ENCODE measurements around the gene CDH8. TPM values are rescaled to one million over a fixed set of nuclear protein-coding genes. Genes with fewer than 3 reads are reported as not detected.

Gene CDH8
- total RNA-seq, 1 donor from 2014 or later: 0.78 TPM

GRCh38 chr16:61763991-61764390 lies 272.2 kb downstream of the CDH8 start:
- TF ChIP-seq CTCF (IDR thresholded peaks at IDR 0.05): no peak
- Histone ChIP-seq H3K36me3 (no peaks in the 10 kb centered on the region), H3K27ac (no peak overlapping the region), H3K27me3 (no peaks in the 10 kb centered on the region), H3K9me3 (no peaks in the 10 kb centered on the region), H3K4me3 (no peak overlapping the region), H3K4me1 (no peaks in the 10 kb centered on the region)
- intact Hi-C loops (cut with DNase I): no loop called here
- DNase-seq (no peak), ATAC-seq (no peak)

DNA sequence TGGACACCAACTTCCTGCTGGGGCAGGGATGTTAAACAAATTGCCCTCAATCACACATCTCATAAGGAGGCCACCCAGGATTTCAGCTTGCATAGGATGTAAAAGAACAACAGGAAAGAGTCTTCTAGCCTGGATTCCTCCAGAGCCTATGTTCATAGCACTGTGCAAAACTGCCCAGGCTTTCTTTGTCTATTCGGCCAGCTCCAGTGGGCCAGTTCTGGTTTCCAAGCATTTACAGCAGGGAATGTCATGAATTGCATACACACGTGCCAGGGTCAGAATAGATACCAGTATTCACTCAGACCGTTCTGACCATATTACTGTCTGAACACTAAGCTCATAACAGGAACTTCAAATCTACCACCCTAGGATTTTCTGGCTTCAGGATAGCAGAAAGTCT lies 273.2 kb downstream of the CDH8 start:
- Histone ChIP-seq H3K4me1 (no peaks in the 10 kb centered on the region), H3K27me3 (no peaks in the 10 kb centered on the region), H3K9me3 (no peaks in the 10 kb centered on the region), H3K4me3 (no peak overlapping the region), H3K36me3 (no peaks in the 10 kb centered on the region), H3K27ac (no peak overlapping the region)
- TF ChIP-seq CTCF (IDR thresholded peaks at IDR 0.05): no peak
- intact Hi-C loops (cut with DNase I): no loop called here
- DNase-seq (no peak), ATAC-seq (no peak)

- no peak for TF ChIP-seq CTCF (IDR thresholded peaks at IDR 0.05)
- intact Hi-C loops (cut with DNase I): no loop called here
- no peak overlapping the region for H3K4me3 ChIP-seq
- no peaks in the 10 kb centered on the region for H3K9me3 ChIP-seq
- H3K4me1 ChIP-seq: no peaks in the 10 kb centered on the region
- DNase-seq (no peak), ATAC-seq (no peak)
- no peaks in the 10 kb centered on the region for H3K36me3 ChIP-seq
- no peaks in the 10 kb centered on the region for H3K27me3 ChIP-seq
- H3K27ac ChIP-seq: no peak overlapping the region
These were observed 305.2 kb downstream of the CDH8 start for GRCh38 chr16:61730997-61731396.

GRCh38 chr16:61726701-61727100 lies 309.5 kb downstream of the CDH8 start:
- no peaks in the 10 kb centered on the region for H3K9me3 ChIP-seq
- no peak for TF ChIP-seq CTCF (IDR thresholded peaks at IDR 0.05)
- H3K27ac ChIP-seq: no peak overlapping the region
- no peaks in the 10 kb centered on the region for H3K4me1 ChIP-seq
- intact Hi-C loops (cut with DNase I): no loop called here
- DNase-seq (no peak), ATAC-seq (no peak)
- no peaks in the 10 kb centered on the region for H3K27me3 ChIP-seq
- H3K4me3 ChIP-seq: no peak overlapping the region
- no peaks in the 10 kb centered on the region for H3K36me3 ChIP-seq

DNA sequence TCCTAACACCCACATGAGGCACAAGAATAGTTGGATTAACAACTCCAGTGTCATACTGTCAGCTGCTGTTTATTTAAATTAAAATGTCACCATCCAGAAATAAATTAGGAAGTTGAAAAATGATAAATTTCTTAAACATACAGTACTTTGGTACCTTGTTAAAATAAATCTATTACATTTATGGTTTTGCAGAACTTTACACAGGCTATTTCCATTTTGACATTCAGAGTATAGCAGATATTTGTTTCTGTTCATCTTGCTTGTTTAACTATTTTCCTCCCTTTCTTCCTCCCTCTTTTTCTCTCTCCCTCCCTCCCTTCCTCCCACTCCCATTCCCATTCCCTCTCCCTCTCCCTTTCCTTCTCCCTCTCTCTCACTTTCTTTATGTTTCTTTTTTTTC lies 310.1 kb downstream of the CDH8 start:
- no peak for TF ChIP-seq CTCF (IDR thresholded peaks at IDR 0.05)
- ATAC-seq (no peak), DNase-seq (no peak)
- Histone ChIP-seq H3K27ac (no peak overlapping the region), H3K4me1 (no peaks in the 10 kb centered on the region), H3K4me3 (no peak overlapping the region), H3K36me3 (no peaks in the 10 kb centered on the region), H3K27me3 (no peaks in the 10 kb centered on the region), H3K9me3 (no peaks in the 10 kb centered on the region)
- intact Hi-C loops (cut with DNase I): no loop called here

GRCh38 chr16:61721544-61721943 lies 314.7 kb downstream of the CDH8 start:
- Histone ChIP-seq H3K4me3 (no peak overlapping the region), H3K27me3 (no peaks in the 10 kb centered on the region), H3K27ac (no peak overlapping the region), H3K36me3 (no peaks in the 10 kb centered on the region), H3K4me1 (no peaks in the 10 kb centered on the region), H3K9me3 (no peaks in the 10 kb centered on the region)
- intact Hi-C loops (cut with DNase I): no loop called here
- no peak for DNase-seq
- TF ChIP-seq CTCF (IDR thresholded peaks at IDR 0.05): no peak
- no peak for ATAC-seq
